ENCODE data around the gene MYCBP. TPM values are rescaled to one million over a fixed set of nuclear protein-coding genes. Genes with fewer than 3 reads are reported as not detected.

Gene MYCBP
- total RNA-seq, 1 donor from 2014 or later = 28.9 TPM

- H3K27me3 Mint-ChIP-seq (ENCODE audit: low read depth, unreplicated experiment) = no peaks in the 10 kb centered on the region
- no peak for FAIRE-seq
- TF ChIP-seq, protein P1, sequence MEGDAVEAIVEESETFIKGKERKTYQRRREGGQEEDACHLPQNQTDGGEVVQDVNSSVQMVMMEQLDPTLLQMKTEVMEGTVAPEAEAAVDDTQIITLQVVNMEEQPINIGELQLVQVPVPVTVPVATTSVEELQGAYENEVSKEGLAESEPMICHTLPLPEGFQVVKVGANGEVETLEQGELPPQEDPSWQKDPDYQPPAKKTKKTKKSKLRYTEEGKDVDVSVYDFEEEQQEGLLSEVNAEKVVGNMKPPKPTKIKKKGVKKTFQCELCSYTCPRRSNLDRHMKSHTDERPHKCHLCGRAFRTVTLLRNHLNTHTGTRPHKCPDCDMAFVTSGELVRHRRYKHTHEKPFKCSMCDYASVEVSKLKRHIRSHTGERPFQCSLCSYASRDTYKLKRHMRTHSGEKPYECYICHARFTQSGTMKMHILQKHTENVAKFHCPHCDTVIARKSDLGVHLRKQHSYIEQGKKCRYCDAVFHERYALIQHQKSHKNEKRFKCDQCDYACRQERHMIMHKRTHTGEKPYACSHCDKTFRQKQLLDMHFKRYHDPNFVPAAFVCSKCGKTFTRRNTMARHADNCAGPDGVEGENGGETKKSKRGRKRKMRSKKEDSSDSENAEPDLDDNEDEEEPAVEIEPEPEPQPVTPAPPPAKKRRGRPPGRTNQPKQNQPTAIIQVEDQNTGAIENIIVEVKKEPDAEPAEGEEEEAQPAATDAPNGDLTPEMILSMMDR (IDR thresholded peaks at IDR 0.05; ENCODE audit: insufficient read depth, low read depth, low read length) = no peak
- TF ChIP-seq EZH2 (IDR thresholded peaks at IDR 0.05; ENCODE audit: insufficient read depth, low read length) = no peak
- Histone ChIP-seq H3K4me3 (ENCODE audit: insufficient read depth, low read depth, low read length) (no peak overlapping the region), H3K36me3 (ENCODE audit: insufficient read depth, low read length) (no peaks in the 10 kb centered on the region), H3K9me3 (ENCODE audit: insufficient read depth, low read depth, low read length) (no peaks in the 10 kb centered on the region), H3K9ac (ENCODE audit: low read length) (no peak overlapping the region), H3K4me1 (ENCODE audit: insufficient read depth, low read length) (peaks cover 3% of the 10 kb centered on the region), H2AFZ (ENCODE audit: low read depth, low read length) (no peak overlapping the region), H3K4me2 (ENCODE audit: low read length) (no peak overlapping the region), H3K27ac (ENCODE audit: low read depth, low read length) (no peak overlapping the region), H4K20me1 (ENCODE audit: insufficient read depth, low read length) (no peaks in the 10 kb centered on the region), H3K79me2 (ENCODE audit: insufficient read depth, low read length) (no peaks in the 10 kb centered on the region), H3K27me3 (ENCODE audit: insufficient read depth, low read length) (no peaks in the 10 kb centered on the region)
- H3K4me3 Mint-ChIP-seq (ENCODE audit: unreplicated experiment) = no peak overlapping the region
- DNase-seq (ENCODE audit: low read depth) = no peak
- H3K27ac Mint-ChIP-seq (ENCODE audit: unreplicated experiment) = no peak overlapping the region
- peaks cover 2% of the 10 kb centered on the region for H3K9me3 Mint-ChIP-seq (ENCODE audit: unreplicated experiment)
- no peaks in the 10 kb centered on the region for H3K36me3 Mint-ChIP-seq (ENCODE audit: low read depth, unreplicated experiment)
- H3K4me1 Mint-ChIP-seq (ENCODE audit: low read depth, unreplicated experiment) = peaks cover 12% of the 10 kb centered on the region
These were observed 23.0 kb upstream of the MYCBP start for GRCh38 chr1:38896169-38896568.

DNA sequence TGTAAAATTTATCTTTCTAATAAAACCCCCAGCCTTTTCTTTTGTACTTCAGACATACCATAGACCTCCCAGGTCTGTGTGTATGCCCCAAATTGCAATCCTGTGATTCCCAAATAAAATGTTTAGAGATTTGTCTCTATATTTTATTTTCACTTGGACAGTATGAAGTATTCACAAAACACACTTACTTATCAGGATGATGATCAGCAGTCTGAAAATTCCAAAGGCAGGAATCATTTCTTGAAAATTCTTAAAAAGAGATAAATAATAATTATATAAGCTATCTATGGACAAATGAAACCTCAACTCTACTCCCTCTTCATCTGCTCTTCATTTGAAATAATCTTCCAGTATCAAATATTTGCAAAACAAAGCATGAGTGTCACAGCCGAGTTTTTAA lies 19.8 kb upstream of the MYCBP start:
- H3K27ac Mint-ChIP-seq (ENCODE audit: unreplicated experiment) = no peak overlapping the region
- Histone ChIP-seq H3K4me2 (ENCODE audit: low read length) (no peak overlapping the region), H3K27me3 (ENCODE audit: insufficient read depth, low read length) (no peaks in the 10 kb centered on the region), H3K4me1 (ENCODE audit: insufficient read depth, low read length) (no peaks in the 10 kb centered on the region), H3K4me3 (ENCODE audit: insufficient read depth, low read depth, low read length) (no peak overlapping the region), H3K9me3 (ENCODE audit: insufficient read depth, low read depth, low read length) (no peaks in the 10 kb centered on the region), H3K36me3 (ENCODE audit: insufficient read depth, low read length) (no peaks in the 10 kb centered on the region), H4K20me1 (ENCODE audit: insufficient read depth, low read length) (no peaks in the 10 kb centered on the region), H3K27ac (ENCODE audit: low read depth, low read length) (no peak overlapping the region), H3K79me2 (ENCODE audit: insufficient read depth, low read length) (no peaks in the 10 kb centered on the region), H2AFZ (ENCODE audit: low read depth, low read length) (no peak overlapping the region), H3K9ac (ENCODE audit: low read length) (no peak overlapping the region)
- H3K36me3 Mint-ChIP-seq (ENCODE audit: low read depth, unreplicated experiment) = peaks cover 3% of the 10 kb centered on the region
- peaks cover 8% of the 10 kb centered on the region for H3K4me1 Mint-ChIP-seq (ENCODE audit: low read depth, unreplicated experiment)
- peaks cover 2% of the 10 kb centered on the region for H3K9me3 Mint-ChIP-seq (ENCODE audit: unreplicated experiment)
- DNase-seq (ENCODE audit: low read depth) (no peak), FAIRE-seq (no peak)
- no peak overlapping the region for H3K4me3 Mint-ChIP-seq (ENCODE audit: unreplicated experiment)
- H3K27me3 Mint-ChIP-seq (ENCODE audit: low read depth, unreplicated experiment) = no peaks in the 10 kb centered on the region
- TF ChIP-seq EZH2 (IDR thresholded peaks at IDR 0.05; ENCODE audit: insufficient read depth, low read length) = no peak
- TF ChIP-seq, protein P1 (IDR thresholded peaks at IDR 0.05; ENCODE audit: insufficient read depth, low read depth, low read length) = no peak

DNA sequence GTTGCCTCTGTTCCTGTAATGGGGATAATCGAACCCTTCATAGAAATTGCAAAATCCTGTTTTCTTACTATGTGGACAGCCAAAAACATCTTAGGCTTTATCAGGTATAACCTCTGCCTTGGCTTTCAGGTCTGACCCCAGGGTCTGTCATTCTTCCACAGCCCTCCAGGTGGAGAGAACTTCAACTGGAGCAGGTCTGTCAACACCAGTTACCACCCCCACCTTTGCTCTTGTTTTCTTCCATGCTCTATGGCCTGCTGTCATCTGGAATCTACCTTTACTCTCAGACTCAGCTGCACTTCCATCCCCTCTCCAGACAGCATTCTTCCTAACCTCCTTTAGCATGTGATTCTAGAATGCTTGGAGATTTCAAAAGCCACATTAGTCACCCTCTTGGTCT lies 18.6 kb upstream of the MYCBP start:
- FAIRE-seq (no peak), DNase-seq (ENCODE audit: low read depth) (peak; percentile 28)
- no peaks in the 10 kb centered on the region for H3K36me3 ChIP-seq (ENCODE audit: insufficient read depth, low read length)
- no peak overlapping the region for H3K4me2 ChIP-seq (ENCODE audit: low read length)
- H3K4me3 ChIP-seq (ENCODE audit: insufficient read depth, low read depth, low read length) = no peak overlapping the region
- H3K27me3 Mint-ChIP-seq (ENCODE audit: low read depth, unreplicated experiment) = no peaks in the 10 kb centered on the region
- peak overlapping the region; percentile 17 for H3K4me3 Mint-ChIP-seq (ENCODE audit: unreplicated experiment)
- H3K79me2 ChIP-seq (ENCODE audit: insufficient read depth, low read length) = no peaks in the 10 kb centered on the region
- H3K4me1 Mint-ChIP-seq (ENCODE audit: low read depth, unreplicated experiment) = peaks cover 8% of the 10 kb centered on the region
- H3K9ac ChIP-seq (ENCODE audit: low read length) = no peak overlapping the region
- no peak overlapping the region for H2AFZ ChIP-seq (ENCODE audit: low read depth, low read length)
- TF ChIP-seq, protein P1 (IDR thresholded peaks at IDR 0.05; ENCODE audit: insufficient read depth, low read depth, low read length) = no peak
- TF ChIP-seq EZH2 (IDR thresholded peaks at IDR 0.05; ENCODE audit: insufficient read depth, low read length) = no peak
- H3K9me3 Mint-ChIP-seq (ENCODE audit: unreplicated experiment) = peaks cover 2% of the 10 kb centered on the region
- H3K9me3 ChIP-seq (ENCODE audit: insufficient read depth, low read depth, low read length) = no peaks in the 10 kb centered on the region
- peaks cover 3% of the 10 kb centered on the region for H3K36me3 Mint-ChIP-seq (ENCODE audit: low read depth, unreplicated experiment)
- no peaks in the 10 kb centered on the region for H3K27me3 ChIP-seq (ENCODE audit: insufficient read depth, low read length)
- H3K27ac Mint-ChIP-seq (ENCODE audit: unreplicated experiment) = no peak overlapping the region
- H3K27ac ChIP-seq (ENCODE audit: low read depth, low read length) = no peak overlapping the region
- H3K4me1 ChIP-seq (ENCODE audit: insufficient read depth, low read length) = no peaks in the 10 kb centered on the region
- H4K20me1 ChIP-seq (ENCODE audit: insufficient read depth, low read length) = no peaks in the 10 kb centered on the region

Data from astrocyte (in vitro differentiated cells and primary cell).